ENCODE results near the gene CMC2. TPM values are rescaled to one million over a fixed set of nuclear protein-coding genes. Genes with fewer than 3 reads are reported as not detected.

Gene CMC2
- total RNA-seq, 2 donors from 2014 or later, result 38.9 to 153 TPM

DNA sequence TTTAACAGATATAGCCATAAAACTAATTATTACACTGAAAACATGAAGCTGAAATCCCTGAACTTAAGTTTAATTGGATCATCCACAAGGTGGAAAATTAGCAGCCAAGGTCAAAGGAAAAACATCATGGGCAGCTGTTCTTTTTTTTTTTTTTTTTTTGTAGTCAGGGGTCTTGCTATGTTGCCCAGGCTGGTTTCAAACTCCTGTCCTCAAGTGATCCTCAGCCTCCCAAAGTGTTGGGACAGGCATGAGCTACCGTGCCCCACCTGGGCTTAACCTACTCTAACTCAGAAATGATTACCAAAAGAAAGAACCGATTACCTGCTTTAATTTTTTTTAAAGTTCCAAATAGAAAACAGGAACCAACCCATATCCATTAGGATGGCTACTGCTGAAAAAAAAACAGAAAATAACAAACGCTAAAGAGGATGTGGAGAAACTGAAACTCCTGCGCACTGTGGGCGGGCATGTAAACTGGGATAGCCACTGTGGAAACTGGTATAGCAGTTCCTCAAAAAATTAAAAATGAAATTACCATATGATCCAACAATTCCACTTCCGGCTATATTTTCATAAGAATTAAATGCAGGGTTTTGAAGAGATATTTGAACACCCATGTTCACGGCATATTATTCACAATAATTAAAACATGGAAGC lies 8.6 kb downstream of the CMC2 start:
- intact Hi-C loops (cut with DNase I), result no loop called here
- 92% methylated on average over 7 of the region's 7 CpGs for WGBS
- H3K4me3 ChIP-seq, result no peak overlapping the region

GRCh38 chr16:80997139-80997798 lies 9.4 kb downstream of the CMC2 start:
- Histone ChIP-seq H3K9me3 (no peaks in the 10 kb centered on the region), H3K36me3 (no peaks in the 10 kb centered on the region), H3K4me3 (no peak overlapping the region), H3K27ac (no peak overlapping the region), H3K4me1 (replicated peaks) (no peaks in the 10 kb centered on the region), H3K27me3 (replicated peaks; ENCODE audit: insufficient read depth) (no peaks in the 10 kb centered on the region)
- intact Hi-C loops (cut with DNase I), result no loop called here
- DNase-seq (ENCODE audit: low spot score), result no peak
- TF ChIP-seq POLR2A (IDR thresholded peaks at IDR 0.05), result no peak
- TF ChIP-seq, protein P1, sequence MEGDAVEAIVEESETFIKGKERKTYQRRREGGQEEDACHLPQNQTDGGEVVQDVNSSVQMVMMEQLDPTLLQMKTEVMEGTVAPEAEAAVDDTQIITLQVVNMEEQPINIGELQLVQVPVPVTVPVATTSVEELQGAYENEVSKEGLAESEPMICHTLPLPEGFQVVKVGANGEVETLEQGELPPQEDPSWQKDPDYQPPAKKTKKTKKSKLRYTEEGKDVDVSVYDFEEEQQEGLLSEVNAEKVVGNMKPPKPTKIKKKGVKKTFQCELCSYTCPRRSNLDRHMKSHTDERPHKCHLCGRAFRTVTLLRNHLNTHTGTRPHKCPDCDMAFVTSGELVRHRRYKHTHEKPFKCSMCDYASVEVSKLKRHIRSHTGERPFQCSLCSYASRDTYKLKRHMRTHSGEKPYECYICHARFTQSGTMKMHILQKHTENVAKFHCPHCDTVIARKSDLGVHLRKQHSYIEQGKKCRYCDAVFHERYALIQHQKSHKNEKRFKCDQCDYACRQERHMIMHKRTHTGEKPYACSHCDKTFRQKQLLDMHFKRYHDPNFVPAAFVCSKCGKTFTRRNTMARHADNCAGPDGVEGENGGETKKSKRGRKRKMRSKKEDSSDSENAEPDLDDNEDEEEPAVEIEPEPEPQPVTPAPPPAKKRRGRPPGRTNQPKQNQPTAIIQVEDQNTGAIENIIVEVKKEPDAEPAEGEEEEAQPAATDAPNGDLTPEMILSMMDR (IDR thresholded peaks at IDR 0.05), result no peak
- no peak for TF ChIP-seq POLR2AphosphoS5 (IDR thresholded peaks at IDR 0.05)
- WGBS, result 61% methylated on average over 9 of the region's 9 CpGs

More for the DNA sequence above, 8.6 kb downstream of the CMC2 start:
- H3K9me3 ChIP-seq, result no peaks in the 10 kb centered on the region
- no peaks in the 10 kb centered on the region for H3K36me3 ChIP-seq
- no peak overlapping the region for H3K27ac ChIP-seq
- no peaks in the 10 kb centered on the region for H3K4me1 ChIP-seq (replicated peaks)
- DNase-seq (ENCODE audit: low spot score), result no peak
- TF ChIP-seq POLR2AphosphoS5 (IDR thresholded peaks at IDR 0.05) (no peak), POLR2A (IDR thresholded peaks at IDR 0.05) (no peak)
- TF ChIP-seq, protein P1 (IDR thresholded peaks at IDR 0.05), result no peak
- H3K27me3 ChIP-seq (replicated peaks; ENCODE audit: insufficient read depth), result no peaks in the 10 kb centered on the region

DNA sequence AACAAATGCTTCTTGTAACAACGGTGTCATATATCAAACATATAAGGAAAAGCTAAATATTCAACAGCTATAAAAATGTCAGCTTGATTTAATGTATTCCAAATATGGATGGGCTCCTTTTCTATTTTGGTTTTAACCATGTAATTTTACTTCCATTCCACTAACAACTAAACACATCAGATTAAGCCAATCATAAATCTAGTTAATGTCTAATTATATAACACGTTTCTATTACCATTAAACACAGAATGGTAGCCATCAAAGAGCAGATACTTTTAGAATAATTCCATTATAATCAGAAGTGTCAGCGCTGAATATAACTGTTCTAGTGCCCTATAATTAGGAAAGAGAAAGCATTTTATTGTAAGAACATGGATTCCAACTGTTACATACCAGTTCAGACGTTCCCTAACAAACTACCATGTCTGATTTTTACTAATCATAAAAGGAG lies 10.0 kb downstream of the CMC2 start:
- H3K36me3 ChIP-seq, result no peaks in the 10 kb centered on the region
- H3K4me3 ChIP-seq, result no peak overlapping the region
- H3K27ac ChIP-seq, result no peak overlapping the region

DNA sequence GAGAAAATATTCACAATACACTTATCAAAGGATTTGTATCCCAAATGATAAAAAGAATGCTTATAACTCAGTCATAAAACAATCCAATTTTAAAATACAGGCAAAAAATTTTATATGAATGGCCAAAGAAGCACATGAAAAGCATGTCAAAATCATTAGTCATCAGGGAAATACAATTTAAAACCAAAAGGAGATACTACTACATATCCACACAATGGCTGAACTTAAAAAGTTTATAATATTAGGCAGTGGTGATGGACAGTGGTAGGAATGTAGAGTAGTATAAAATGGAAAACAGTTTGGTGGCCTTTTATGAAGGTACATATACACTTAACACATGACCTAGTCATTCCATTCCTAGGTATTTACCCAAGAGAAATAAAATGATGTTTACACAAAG lies 12.2 kb downstream of the CMC2 start:
- Histone ChIP-seq H3K4me1 (replicated peaks) (no peaks in the 10 kb centered on the region), H3K4me3 (no peak overlapping the region), H3K36me3 (no peaks in the 10 kb centered on the region), H3K27ac (no peak overlapping the region), H3K27me3 (replicated peaks; ENCODE audit: insufficient read depth) (no peaks in the 10 kb centered on the region), H3K9me3 (no peaks in the 10 kb centered on the region)
- TF ChIP-seq POLR2A (IDR thresholded peaks at IDR 0.05) (no peak), POLR2AphosphoS5 (IDR thresholded peaks at IDR 0.05) (peak; percentile 17)
- TF ChIP-seq, protein P1 (IDR thresholded peaks at IDR 0.05), result no peak
- intact Hi-C loops (cut with DNase I), result no loop called here
- no peak for DNase-seq (ENCODE audit: low spot score)

More for the DNA sequence above, 10.0 kb downstream of the CMC2 start:
- Histone ChIP-seq H3K4me1 (replicated peaks) (no peaks in the 10 kb centered on the region), H3K27me3 (replicated peaks; ENCODE audit: insufficient read depth) (no peaks in the 10 kb centered on the region), H3K9me3 (no peaks in the 10 kb centered on the region)
- WGBS, result 30% methylated on average over 4 of the region's 4 CpGs
- TF ChIP-seq, protein P1 (IDR thresholded peaks at IDR 0.05), result no peak
- TF ChIP-seq POLR2A (IDR thresholded peaks at IDR 0.05) (no peak), POLR2AphosphoS5 (IDR thresholded peaks at IDR 0.05) (no peak)
- no peak for DNase-seq (ENCODE audit: low spot score)
- intact Hi-C loops (cut with DNase I), result no loop called here

GRCh38 chr16:80993834-80994233 lies 12.9 kb downstream of the CMC2 start:
- no peak for TF ChIP-seq POLR2AphosphoS5 (IDR thresholded peaks at IDR 0.05)
- TF ChIP-seq POLR2A (IDR thresholded peaks at IDR 0.05), result no peak
- TF ChIP-seq, protein P1 (IDR thresholded peaks at IDR 0.05), result no peak
- H3K27me3 ChIP-seq (replicated peaks; ENCODE audit: insufficient read depth), result no peaks in the 10 kb centered on the region
- H3K4me3 ChIP-seq, result no peak overlapping the region
- no peak overlapping the region for H3K27ac ChIP-seq
- H3K9me3 ChIP-seq, result no peaks in the 10 kb centered on the region
- H3K4me1 ChIP-seq (replicated peaks), result no peaks in the 10 kb centered on the region
- intact Hi-C loops (cut with DNase I), result no loop called here
- DNase-seq (ENCODE audit: low spot score), result no peak
- H3K36me3 ChIP-seq, result no peaks in the 10 kb centered on the region
